GM13977 (cell line): Measurements from ENCODE around the gene CENPW.

Experiments
- DNase-seq: peaks from one replicate; pipeline ENCODE4 v3.0.0; 2012; ENCODE audit warnings: low spot score
- CTCF ChIP-seq: IDR thresholded peaks from 2 replicates; pipeline ENCODE4 v1.5.1; 2012; ENCODE audit warnings: mild to moderate bottlenecking, control low read depth; ENCODE audit not compliant: insufficient read depth; ENCODE audit errors: extremely low read depth, missing control alignments
- in situ Hi-C: fragments of 300-500 bp; cut with MboI; formaldehyde crosslinking; loops from one replicate; pipeline ENCODE4 v1.12.0; 2022; ENCODE audit warnings: low sequenced_read_pairs, low pct_unique_long_range_greater_than_20kb, mixed read lengths, inconsistent platforms; ENCODE audit not compliant: unreplicated experiment

The CENPW gene

GRCh38 chr6:126308362-126308761 lies 31.6 kb upstream of the CENPW start:
- no peak for TF ChIP-seq CTCF
- in situ Hi-C loops, result no loop called here
- DNase-seq, result no peak

DNA sequence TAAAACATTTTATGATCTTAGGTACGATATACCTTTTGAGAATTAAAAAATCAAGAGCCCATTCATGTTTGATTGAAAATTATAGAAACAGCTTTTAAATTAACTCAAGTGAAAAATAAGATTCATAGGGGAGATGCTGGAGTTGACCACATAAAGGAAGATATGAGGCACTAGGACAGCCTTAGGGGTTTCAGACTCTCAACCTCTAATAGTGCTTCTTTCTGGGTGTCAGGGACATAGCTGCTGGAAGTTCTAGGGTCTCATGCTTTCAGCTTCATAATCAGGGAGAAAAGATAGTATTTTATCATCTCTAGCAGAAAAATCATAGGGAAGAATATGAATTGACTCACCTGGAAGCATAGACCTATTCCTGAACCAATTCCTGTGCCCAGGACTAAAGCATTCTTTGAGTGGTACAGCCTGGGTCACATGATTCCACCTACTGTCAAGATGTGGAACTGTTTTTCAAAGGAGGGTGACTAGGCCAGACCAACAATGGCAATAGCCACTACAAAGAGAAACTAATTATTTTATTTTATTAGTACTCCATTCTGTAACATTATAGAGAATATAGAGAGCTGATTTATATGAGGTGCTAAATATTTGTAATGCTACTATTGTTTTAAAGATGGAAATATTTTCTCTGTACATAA lies 27.8 kb upstream of the CENPW start:
- in situ Hi-C loops, result no loop called here
- peak; percentile 10 for TF ChIP-seq CTCF
- DNase-seq, result peak; percentile 26

GRCh38 chr6:126313941-126314340 lies 26.0 kb upstream of the CENPW start:
- no peak for TF ChIP-seq CTCF
- in situ Hi-C loops, result no loop called here
- DNase-seq, result no peak

DNA sequence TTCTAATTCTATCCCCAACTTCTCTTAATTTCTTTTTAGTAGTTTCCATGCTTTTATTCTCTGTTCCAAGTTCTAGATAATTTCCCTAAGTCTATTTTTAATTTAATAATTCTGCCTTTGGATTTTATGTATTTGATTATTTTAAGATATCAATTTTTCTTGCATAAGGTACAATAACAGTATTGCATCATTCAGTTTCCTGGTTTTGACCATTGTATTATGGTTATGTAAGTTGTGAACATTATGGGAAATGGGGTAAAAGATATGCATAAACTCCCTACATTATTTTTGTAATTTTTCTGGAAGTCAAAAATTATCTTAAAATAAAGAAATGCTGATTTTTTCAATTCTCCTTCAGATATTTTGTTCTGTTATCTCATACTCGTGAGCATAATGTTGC lies 21.1 kb upstream of the CENPW start:
- DNase-seq, result no peak
- TF ChIP-seq CTCF, result no peak
- in situ Hi-C loops, result no loop called here

DNA sequence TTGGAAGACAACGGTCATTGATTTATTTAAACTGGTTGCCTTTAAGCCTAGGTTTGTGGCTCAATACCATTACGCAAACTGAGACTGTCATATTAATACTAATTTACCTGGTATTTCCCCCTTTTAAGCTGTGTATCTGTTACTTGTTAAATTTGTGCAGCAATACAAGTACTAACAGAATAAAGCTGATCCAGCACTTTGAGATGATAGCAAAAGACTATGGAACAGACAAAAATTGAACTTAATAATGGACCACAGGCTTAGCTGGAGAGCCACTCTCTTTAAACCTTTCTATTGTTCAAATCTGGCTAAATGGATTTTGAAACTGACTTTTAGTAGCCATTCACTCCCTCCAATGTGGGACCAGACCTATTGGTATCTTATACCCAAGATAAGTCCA lies 6.2 kb upstream of the CENPW start:
- in situ Hi-C loops, result no loop called here
- no peak for TF ChIP-seq CTCF
- no peak for DNase-seq

- in situ Hi-C loops, result no loop called here
- TF ChIP-seq CTCF, result no peak
- no peak for DNase-seq
Observed at GRCh38 chr6:126335210-126335609, 4.7 kb upstream of the CENPW start.
